ENCODE measurements around the gene SLIRP.
A peak's percentile ranks its signal among the peaks of the same experiment; 100 is the strongest.
"Not testable (repeated sequence)": the region's sequence is repeated elsewhere in the genome, so short reads cannot be mapped to it uniquely, and the experiment has no call there.

The SLIRP gene

DNA sequence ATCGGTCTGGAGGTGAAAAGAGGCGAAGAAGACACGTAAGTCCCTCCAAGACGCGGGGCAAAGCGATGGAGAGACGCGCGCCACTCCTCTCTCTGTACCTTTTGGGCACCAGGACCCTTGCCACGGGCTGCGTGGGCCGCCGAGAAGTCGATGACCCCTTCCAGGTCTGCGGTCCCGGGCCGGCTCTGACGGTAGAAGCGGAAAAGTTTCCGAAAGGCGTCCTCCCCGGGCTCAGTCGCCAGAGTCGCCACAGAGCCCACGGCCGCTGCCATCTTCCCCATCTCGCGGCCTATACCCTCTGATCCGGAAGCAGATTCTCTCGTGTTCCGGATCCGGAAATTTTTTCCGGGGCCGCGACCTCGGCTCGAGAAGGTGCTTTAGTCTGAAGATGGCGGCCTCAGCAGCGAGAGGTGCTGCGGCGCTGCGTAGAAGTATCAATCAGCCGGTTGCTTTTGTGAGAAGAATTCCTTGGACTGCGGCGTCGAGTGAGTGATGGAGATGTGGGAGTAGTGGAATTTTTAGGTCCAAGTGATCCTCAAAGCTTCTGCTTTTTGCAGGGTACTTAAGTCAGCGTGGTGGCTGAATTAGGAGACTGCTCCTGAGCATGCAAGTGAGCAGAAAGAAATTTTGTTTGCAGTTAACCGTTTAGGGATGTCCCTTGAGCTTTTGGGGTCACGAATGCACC lies at the start of gene SLIRP, which contains the start of gene ALKBH1:
SLIRP (plus strand) TSS at position 380 of the 685 bp plus-strand sequence; CDS start at position 389, 9 bp downstream.
ALKBH1 (minus strand) TSS at position 300 of the 685 bp plus-strand sequence; CDS start at position 281, 19 bp downstream.
- DNase-seq (ENCODE audit: low read depth in 2 of 2) = peak; percentile 73 to 78

DNA sequence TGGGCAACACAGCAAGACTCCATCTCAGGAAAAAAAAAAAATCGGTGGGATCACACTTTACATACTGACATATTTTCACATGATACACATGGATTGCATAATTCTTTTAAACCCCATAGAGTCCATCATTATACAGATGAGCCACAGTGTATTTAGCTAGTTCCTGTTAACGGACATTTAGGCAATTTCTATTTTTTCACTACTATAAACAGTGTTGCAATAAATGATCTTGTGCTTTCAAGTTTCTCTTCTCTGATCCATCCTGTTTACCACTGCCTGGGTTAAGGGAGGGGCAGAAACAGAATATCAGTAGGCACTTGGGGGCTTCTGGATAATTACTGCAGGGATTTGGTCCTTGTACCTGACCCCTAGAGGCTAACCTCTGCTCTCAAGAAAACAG lies 48.1 kb upstream of the SLIRP start:
- DNase-seq (ENCODE audit: low read depth in 2 of 2) = no peak

DNA sequence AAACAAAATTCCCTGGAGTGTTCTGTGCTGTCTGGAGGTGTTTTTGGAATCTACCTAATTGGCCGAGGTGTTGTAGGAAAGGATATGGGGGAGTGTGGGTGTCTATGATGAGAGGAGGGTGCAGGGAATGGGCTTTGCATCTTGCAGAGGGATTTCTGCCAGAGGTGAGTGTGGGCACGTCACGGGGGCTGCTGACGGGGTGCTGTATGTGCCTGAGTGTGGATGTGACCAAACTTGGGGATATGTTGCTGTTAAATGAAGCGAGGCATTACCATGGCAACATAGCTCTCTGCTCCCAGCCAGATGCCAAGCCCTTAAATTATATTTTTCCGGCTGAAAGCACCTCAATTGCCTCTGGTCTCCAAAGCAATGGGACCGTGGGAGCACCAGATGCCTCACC lies 47.1 kb upstream of the SLIRP start:
- no peak for DNase-seq (ENCODE audit: low read depth in 2 of 2)

DNA sequence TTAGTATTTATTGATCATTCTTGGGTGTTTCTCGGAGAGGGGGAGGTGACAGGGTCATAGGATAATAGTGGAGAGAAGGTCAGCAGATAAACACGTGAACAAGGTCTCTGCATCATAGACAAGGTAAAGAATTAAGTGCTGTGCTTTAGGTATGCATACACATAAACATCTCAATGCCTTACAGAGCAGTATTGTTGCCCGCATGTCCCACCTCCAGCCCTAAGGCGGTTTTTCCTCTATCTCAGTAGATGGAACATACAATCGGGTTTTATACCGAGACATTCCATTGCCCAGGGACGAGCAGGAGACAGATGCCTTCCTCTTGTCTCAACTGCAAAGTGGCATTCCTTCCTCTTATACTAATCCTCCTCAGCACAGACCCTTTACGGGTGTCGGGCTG lies 46.3 kb upstream of the SLIRP start:
- DNase-seq (ENCODE audit: low read depth in 2 of 2) = not testable (repeated sequence)

DNA sequence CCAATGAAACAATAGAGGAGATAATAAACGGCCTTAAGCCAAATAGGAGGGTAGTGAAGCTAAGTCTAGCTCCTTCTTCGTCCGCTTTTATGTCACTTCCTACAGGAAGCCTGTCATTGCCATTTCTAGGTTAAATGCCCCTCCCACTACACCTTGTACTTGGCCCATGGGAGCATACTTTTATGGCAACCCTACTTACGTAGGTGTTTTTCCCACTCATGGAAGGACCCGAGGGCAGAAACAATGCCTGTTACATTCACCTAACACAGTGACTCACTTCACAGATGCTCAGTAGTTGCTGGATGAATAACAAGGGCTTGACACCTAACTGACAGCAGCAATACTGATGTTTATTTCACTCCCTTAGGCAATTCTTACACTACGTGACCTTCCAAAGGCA lies 44.6 kb upstream of the SLIRP start:
- DNase-seq (ENCODE audit: low read depth in 2 of 2) = no peak

DNA sequence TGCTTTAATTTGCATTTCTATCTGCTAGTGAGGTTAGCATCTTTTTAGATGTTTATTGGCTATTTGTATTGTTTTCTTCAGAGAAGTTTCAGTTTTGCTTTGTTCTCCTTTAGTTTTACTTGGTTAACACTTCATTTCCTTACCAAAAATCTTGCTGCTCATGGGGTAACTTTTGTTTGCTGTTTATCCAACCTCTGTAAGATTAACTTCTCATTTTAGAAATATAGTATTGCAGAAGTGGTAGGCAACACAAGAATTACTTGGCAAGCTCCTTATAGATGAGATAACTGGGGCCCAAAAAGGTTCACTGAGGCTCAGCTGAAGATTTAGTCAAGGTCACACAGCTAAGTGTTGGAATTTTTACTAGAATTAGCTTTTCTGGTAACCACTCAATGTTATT lies 40.6 kb upstream of the SLIRP start:
- DNase-seq (ENCODE audit: low read depth in 2 of 2) = no peak

DNA sequence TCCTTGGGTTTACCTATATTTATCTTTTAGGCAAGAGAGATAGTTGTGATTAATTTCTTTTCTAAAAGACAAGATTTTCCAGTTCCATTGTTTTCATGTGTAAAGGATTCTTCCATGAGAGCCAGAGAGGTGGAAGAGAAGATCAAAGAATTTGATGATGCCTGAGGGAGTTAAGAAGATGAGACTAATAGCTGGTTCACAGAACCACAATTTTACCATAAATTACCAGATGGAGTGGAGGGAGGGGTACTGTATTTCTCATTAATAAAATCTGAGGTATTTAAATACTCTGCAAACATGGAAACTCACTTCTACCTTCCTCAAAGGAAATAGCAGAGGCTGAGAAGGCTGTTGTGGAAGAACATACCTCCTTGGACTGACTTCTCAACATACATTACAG lies 34.7 kb upstream of the SLIRP start:
- no peak for DNase-seq (ENCODE audit: low read depth in 2 of 2)

DNA sequence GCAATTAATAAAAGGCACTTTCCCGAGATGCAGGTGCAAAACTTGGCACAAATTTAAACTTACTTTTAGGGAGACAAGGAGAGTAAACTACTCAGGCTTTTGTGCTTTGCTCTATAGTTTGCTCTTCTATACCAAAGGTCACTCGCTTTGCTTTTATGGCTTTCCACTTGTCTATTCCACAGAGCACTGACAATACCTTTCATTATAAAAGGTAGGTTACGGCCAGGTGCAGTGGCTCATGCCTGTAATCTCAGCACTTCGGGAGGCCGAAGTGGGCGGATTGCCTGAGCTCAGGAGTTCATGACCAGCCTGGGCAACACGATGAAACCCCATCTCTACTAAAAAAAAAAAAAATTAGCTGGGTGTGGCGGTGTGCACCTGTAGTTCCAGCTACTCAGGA lies 33.0 kb upstream of the SLIRP start:
- DNase-seq (ENCODE audit: low read depth in 2 of 2) = no peak

DNA sequence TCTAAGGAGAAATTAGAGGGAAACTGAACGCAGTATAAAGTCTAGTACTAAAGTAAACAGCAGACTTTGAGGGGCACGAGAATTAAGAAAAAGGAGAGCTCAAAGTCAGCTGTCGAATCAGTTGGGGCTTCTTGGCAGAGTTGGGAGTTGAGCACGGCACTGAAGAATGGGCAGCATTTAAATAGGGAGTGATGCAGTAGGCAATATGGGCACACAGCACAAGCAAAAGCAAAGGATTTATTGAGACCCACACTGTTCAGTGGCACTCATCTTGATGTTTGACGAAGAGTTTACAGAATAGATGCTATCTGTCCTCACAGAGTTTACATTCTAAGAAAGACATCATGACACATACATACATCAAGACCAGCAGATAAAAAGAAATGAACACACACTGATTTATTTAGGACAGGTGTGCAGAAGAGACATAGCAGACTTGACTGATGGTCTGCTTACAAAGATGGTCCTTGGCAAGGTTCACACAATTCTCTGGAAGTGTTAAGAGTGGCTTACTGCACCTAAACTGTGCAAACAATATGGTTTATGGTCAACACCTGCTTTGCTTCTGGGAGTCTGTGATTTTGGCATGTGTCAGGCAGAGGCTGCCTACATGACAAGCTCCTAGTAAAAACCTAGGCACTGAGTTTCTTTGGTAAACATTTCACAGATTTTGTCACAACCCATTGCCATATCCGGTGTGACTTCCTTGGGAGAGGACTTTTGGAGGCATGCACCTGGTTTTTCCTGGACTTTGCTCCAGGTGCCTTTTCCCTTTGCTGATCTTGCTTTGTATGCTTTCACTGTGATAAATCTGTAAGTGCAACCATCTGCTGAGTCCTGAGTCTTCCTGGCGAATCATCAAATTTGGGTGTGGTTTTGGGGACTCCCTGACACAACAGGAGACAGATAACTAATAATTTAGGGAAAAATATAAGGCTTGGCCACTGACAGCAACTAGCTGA lies 26.4 kb upstream of the SLIRP start:
- DNase-seq (ENCODE audit: low read depth in 2 of 2) = no peak

DNA sequence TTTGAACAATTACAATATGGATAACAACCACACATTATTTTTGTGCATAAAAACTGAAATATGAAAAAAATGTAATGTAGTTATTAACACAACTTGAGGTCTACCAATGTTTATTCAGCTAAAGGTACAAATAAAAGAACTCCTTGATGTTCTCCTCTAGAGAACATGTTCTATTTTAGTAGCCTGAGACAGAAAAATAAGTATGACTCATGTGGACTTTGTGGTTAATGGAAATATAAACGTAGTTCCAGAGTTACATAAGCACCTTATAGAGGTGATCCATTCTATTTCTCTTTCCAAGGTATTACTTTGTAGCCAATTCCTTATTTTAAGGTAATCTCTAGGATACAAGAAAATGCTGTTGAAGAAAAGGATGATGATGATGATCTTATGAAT lies 25.7 kb upstream of the SLIRP start:
- no peak for DNase-seq (ENCODE audit: low read depth in 2 of 2)

DNA sequence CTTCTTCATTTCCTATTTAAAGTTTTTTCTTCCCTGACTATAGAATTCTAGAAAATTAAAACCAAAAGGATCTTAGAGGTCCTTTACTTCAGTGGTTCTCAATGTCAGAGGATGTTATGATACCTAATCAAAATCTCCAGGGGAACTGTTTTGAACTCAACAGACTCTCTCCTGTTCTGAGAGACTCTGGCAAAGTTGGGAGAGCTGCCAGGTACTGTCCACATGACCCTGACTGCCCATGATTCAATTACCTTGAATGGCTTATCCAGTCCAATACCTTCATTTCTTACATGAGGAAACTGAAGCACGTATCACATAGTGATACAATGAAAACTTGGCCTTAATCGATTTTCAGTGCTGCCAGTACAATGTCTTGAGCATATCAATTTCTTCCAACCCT lies 16.6 kb upstream of the SLIRP start:
- DNase-seq (ENCODE audit: low read depth in 2 of 2) = no peak

DNA sequence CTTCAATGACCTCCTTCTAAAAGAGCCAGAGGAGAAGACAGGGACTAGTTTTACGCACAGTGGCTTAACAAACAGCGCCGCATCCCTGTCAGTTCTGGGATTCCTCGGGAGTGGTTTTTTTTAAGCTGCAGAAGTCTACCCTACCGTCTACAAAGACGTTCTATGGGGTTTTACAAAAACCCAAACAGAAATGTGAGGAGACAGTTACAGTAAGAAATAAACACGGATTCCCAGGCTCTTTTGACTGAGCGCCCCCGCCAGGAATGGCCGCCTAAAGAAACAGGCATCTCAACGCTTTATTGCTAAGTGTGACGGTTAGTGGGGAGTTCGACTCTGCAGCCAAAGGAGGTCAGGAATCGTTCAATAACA lies 564 bp upstream of the SLIRP start:
- no peak for DNase-seq (ENCODE audit: low read depth in 2 of 2)

DNA sequence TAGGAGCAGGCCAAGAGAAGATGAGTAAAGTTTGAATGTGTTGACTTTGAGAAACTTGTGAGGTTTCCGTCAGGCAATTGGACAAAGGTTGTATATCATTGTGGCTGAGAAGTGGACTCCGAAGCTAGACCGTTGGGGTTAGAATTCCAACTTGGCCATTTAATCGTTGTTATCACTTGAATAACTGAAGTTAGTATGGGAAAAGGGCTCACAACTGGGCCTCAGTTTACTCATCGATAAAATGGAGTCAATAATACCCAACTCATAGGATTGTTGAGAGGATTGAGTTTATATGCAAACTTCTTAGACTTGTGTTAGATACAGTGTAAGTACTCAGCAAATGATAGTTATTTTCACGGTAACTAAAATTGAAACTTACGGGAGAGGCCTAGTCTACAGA lies 846 bp downstream of the SLIRP start:
- no peak for DNase-seq (ENCODE audit: low read depth in 2 of 2)

DNA sequence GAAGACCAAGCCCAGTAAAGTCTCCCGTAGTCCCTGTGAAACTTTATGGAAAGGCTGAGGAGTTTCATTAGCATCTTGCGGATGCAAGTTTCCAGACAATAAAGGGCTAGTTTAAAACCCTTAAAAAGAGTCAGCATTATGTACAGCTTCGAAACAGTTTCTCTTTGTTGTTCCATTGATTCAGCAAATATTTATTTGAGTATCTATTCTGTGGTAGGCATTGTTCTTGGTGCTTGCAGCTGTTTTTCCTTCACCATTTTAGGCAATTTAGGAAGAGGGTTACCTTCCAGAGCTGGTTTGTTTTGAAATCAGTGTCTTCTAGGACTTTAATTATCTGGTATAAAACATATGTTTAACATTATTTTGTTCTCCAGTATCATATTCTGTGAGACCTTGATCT lies 1.5 kb downstream of the SLIRP start:
- no peak for DNase-seq (ENCODE audit: low read depth in 2 of 2)

DNA sequence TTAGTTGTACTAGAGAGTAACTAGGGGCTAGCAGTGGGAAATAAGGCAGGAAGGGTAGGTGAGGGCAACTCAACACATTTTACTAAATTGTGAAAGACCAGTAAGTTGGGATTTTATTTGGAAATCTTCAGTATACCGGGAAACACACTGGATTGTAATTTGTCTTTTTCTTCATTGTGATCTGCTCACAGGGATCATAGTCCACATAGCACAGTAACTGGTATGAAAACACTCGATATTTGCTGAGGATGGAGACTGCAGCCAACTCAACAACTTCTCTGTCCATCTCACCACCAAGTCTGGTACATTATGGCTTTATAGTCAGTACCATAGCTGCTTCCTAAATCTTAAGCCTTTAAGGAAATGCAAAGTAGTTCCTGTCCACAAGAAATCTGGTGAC lies 2.5 kb downstream of the SLIRP start:
- no peak for DNase-seq (ENCODE audit: low read depth in 2 of 2)

DNA sequence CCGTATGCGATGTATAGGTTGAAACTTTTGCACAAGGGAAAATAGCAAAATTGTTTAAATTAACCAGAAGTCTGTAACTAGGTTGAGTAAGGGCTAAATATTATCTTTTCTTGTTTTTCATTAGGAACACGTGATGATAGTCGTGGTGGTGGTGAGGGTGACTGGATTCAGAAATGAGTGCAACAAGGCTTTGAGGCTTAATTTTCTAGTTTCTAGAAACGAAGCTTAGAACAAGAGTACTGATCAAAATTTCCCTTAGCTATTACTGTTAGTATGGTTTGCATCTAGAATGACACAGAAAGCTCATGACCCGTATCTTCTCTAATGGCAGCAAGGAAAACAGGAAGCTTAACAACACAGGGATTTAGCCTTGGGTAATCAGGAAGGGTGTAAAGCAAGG lies 7.0 kb downstream of the SLIRP start:
- DNase-seq (ENCODE audit: low read depth in 2 of 2) = no peak

DNA sequence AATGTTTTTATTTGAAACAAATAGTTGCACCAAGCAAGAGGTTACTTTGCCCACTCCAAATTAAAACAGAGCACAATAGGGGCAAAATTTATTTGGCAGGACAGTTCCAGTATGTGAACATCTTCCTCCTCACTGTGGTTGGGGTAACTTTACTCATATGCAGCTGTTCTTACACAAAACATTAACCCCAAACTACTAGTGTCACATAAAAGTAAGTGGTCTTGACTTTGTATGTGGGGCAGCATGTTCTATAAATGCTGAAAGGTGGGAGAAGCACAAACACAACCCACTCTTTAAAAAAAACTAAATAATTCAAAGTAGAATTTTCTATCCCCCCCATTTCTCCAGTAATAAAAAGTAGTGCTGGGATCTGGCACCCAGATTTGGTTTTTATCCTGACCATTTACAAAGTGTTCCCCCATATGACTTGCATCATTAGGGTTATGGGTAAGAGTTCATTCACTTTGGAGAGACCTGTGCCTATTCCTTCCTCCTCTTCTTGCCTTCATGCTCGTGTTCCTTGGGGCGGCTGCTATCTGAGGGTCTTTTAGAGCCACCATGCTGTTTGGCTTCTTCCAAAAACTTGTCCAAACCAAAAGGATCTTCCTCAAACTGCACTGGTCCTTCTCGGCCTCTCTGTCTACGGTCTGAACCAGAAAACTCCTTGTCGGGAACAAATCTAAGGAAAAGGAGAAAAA lies 9.9 kb downstream of the SLIRP start:
- DNase-seq (ENCODE audit: low read depth in 2 of 2) = no peak

DNA sequence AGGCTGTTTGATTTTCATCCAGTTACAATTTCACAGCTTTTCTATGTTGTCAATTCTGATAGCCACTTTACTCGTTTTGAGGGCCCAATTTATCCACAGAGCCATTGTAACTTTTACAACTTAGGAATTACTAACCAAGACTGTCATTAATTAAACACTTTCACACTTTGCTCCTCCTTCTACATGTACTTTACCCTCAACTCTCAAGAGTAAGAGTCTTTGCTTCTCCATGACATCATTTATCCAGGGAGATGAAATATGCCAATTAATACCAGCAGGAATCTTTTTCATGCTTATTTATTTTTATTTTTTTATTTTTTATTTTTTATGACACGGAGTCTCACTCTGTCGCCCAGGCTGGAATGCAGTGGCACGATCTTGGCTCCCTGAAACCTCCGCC lies 13.5 kb downstream of the SLIRP start:
- no peak for DNase-seq (ENCODE audit: low read depth in 2 of 2)

DNA sequence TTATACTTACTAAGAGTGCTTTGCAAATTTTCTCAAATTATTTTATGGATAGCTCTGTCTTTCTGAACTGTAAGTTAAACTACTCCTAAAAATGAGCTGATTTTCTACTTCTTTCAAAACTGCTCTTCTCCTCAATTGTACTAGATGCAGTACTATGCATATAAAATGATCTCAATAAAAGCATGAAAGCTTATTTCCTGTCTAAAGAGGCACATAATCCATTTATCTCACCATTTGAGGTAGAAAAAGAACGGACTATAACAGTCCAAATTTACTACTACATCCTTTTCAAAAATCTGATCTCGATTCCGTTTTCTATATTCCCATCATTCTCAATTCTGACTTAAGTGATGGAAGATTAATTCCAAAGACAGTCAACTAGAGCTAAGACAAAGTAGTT lies 14.4 kb downstream of the SLIRP start:
- no peak for DNase-seq (ENCODE audit: low read depth in 2 of 2)

DNA sequence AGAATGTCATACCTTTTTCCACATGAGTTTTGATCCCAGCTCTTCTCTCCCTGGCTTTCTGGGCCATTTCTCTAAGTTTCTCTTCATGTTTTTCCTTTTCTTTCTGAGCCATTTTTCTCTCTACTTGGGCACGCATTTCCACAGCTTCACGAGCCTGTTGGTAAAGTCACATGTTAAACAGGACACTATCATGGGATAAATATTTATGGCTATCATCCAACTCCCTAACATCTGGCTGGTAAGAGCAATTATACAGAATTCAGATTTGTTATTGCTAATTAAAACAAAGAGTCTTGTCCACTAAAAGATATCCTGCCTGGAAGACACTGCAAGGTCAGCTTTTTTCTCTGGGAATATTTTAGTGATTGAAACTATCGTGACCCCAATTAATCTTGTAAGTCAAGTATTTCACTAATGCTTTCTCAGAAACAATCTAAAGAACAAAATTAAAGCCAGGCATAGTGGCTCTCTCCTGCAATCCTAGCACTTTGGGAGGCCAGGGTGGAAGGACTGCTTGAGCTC lies 23.1 kb downstream of the SLIRP start:
- no peak for DNase-seq (ENCODE audit: low read depth in 2 of 2)

DNA sequence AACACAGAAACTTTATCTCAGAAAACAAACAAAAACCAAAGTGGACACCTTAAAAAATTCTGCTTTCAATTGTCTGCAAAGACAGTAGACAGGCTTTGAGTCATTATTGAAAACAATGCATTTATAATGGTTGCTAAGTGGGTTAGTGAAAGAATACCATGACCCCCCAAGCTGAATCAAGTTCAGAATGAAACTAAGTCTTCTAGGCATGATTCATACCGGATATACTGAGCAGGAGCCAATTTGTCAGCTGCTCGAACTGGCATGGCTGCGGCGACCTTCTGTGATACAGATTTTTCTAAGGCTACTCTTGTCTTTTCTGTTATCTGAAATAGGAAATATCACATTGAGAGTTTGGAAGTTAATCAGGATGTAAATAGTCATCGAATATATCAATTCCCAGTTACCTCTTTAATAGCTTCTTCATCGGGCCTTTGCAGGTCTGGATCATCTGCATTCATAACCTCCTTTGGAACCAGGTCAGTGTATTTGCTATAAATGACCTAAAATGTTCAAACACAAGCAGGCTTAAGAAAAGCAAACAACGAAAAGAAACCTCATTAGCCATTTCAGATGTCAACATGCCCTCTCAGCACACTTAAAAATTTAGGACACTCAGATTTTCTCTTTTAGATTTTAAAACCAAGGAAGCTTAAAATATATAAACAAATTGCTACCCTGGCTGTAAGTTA lies 30.8 kb downstream of the SLIRP start:
- DNase-seq (ENCODE audit: low read depth in 2 of 2) = no peak

DNA sequence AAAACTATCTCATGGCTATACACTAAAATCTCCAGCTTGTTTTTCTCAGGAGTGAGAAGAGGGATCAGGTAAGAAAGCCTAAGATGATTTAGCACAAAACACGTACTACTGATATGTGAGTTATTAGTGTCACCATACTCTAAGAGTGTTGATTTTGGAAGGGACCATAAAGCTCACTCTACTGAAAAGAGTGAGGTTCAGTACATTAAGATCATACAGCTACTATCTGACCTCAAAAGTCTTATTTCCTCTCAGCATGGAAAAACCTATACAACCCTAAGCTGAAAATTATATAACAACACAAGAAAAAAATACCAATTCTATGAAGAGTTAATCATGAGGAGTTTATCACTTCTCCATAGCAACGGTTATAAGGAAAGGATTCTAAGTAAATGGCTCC lies 33.5 kb downstream of the SLIRP start:
- no peak for DNase-seq (ENCODE audit: low read depth in 2 of 2)
